Body of pancreas (tissue), 4 donors: Measurements from ENCODE around the gene ZBTB20. TPM values are rescaled to one million over a fixed set of nuclear protein-coding genes. Genes with fewer than 3 reads are reported as not detected.
A peak's percentile ranks its signal among the peaks of the same experiment; 100 is the strongest.

Experiments
- ATAC-seq: fragments of 150-250 bp; one replicate; pipeline ENCODE4 v1.9.1; 2016
- DNase-seq, 4 donors: peaks; one replicate each; pipeline ENCODE4 v3.0.0-alpha.2; 2019
- H3K27ac ChIP-seq, 4 donors: fragments of 200-600 bp; sonication (generic); 1 replicate in 3 of 4; 2 replicates in 1 of 4; pipeline versions ENCODE4 v1.5.1 to v1.6.1; 2016 to 2019; ENCODE audit warnings: mild to moderate bottlenecking in 1 of 4, mixed read lengths in 1 of 4, moderate library complexity in 1 of 4
- H3K27me3 ChIP-seq, 2 donors: fragments of 200-600 bp; sonication (generic); one replicate each; pipeline ENCODE4 v1.6.0; 2016; ENCODE audit warnings: mild to moderate bottlenecking in 1 of 2
- H3K36me3 ChIP-seq, 2 donors: fragments of 200-600 bp; sonication (generic); replicated peaks in 1 of 2; 2 replicates each; pipeline ENCODE4 v1.5.1; 2016; ENCODE audit warnings: low read depth in 2 of 2; ENCODE audit not compliant: insufficient read depth in 1 of 2
- H3K4me1 ChIP-seq: fragments of 200-600 bp; sonication (generic); one replicate; pipeline ENCODE4 v1.6.0; 2016
- H3K4me3 ChIP-seq, 2 donors: fragments of 200-600 bp; sonication (generic); 1 replicate in 1 of 2; 2 replicates in 1 of 2; pipeline ENCODE4 v1.5.1; 2016 to 2019
- H3K9me3 ChIP-seq, 3 donors: fragments of 200-600 bp; sonication (generic); 1 replicate in 2 of 3; 2 replicates in 1 of 3; pipeline ENCODE4 v1.5.1; 2016
- CTCF ChIP-seq, 7 experiments: fragments of 450-650 bp in 4 of 7; fragments of 200-600 bp in 3 of 7; sonication (generic) in 3 of 7; IDR thresholded peaks; one replicate each; pipeline ENCODE4 v1.5.1; 2016 to 2019; ENCODE audit warnings: antibody characterized with exemption in 7 of 7
- POLR2A ChIP-seq, 3 donors: fragments of 450-650 bp; IDR thresholded peaks; one replicate each; pipeline ENCODE4 v1.6.1; 2016; ENCODE audit warnings: antibody characterized with exemption in 3 of 3, mild to moderate bottlenecking in 2 of 3
- WGBS, 2 donors: methylation state at CpG; one replicate each; pipeline ENCODE4 v1.1.5; 2017; 5-methylcytosine and 5-hydroxymethylcytosine counted together
- intact Hi-C: fragments of 100-400 bp; cut with DNase I; formaldehyde crosslinking; loops from one replicate; pipeline ENCODE4 v1.15.1; 2023
- total RNA-seq, 2 donors: library from RNA; depleted of rRNA; stranded (reverse); fragments of >200 nt; gene quantifications; one replicate each; pipeline ENCODE4 v1.1.0, GENCODE V29; 2016

The ZBTB20 gene
- total RNA-seq, 2 donors from 2014 or later: 48.3 to 77.1 TPM

GRCh38 chr3:114417675-114418074 lies 729.4 kb downstream of the ZBTB20 start:
- H3K9me3 ChIP-seq: no peaks in the 10 kb centered on the region
- H3K27ac ChIP-seq: no peak overlapping the region
- 90 to 98% methylated on average over 3 of the region's 3 CpGs for WGBS, 2 donors
- no peaks in the 10 kb centered on the region for H3K27me3 ChIP-seq
- no peak for DNase-seq
- no peak overlapping the region for H3K4me3 ChIP-seq
- ATAC-seq: no peak
- TF ChIP-seq POLR2A (IDR thresholded peaks at IDR 0.05): no peak
- TF ChIP-seq CTCF (IDR thresholded peaks at IDR 0.05): no peak
- peaks cover 21% of the 10 kb centered on the region for H3K4me1 ChIP-seq
- intact Hi-C loops: no loop called here
- no peaks in the 10 kb centered on the region for H3K36me3 ChIP-seq

- H3K9me3 ChIP-seq: no peaks in the 10 kb centered on the region
- H3K36me3 ChIP-seq: no peaks in the 10 kb centered on the region
- ATAC-seq (no peak), DNase-seq (no peak)
- no peaks in the 10 kb centered on the region for H3K27me3 ChIP-seq
- TF ChIP-seq POLR2A (IDR thresholded peaks at IDR 0.05) (no peak), CTCF (IDR thresholded peaks at IDR 0.05) (no peak)
- WGBS, 2 donors: 80 to 87% methylated on average over 5 of the region's 5 CpGs
- H3K4me1 ChIP-seq: peaks cover 24% of the 10 kb centered on the region
- intact Hi-C loops: no loop called here
- H3K4me3 ChIP-seq: no peak overlapping the region
- no peak overlapping the region for H3K27ac ChIP-seq
Measured at GRCh38 chr3:114417265-114417664, 729.8 kb downstream of the ZBTB20 start.

GRCh38 chr3:114411811-114412803 lies 735.0 kb downstream of the ZBTB20 start:
- Histone ChIP-seq H3K9me3 (no peaks in the 10 kb centered on the region), H3K36me3 (no peaks in the 10 kb centered on the region), H3K27me3 (no peaks in the 10 kb centered on the region), H3K27ac (peak overlapping the region in 3 of 4 donors; percentile 2 to 16 (median 15)), H3K4me1 (peaks cover 12% of the 10 kb centered on the region), H3K4me3 (no peak overlapping the region)
- no peak for TF ChIP-seq POLR2A (IDR thresholded peaks at IDR 0.05)
- no peak for TF ChIP-seq CTCF (IDR thresholded peaks at IDR 0.05)
- WGBS, 2 donors: 66 to 71% methylated on average over 9 of the region's 9 CpGs
- intact Hi-C loops: no loop called here
- ATAC-seq (peak; percentile 39), DNase-seq (peak in 2 of 4 donors; percentile 9 to 22)

- Histone ChIP-seq H3K36me3 (no peaks in the 10 kb centered on the region), H3K4me1 (peaks cover 12% of the 10 kb centered on the region), H3K27me3 (no peaks in the 10 kb centered on the region), H3K27ac (peak overlapping the region in 2 of 4 donors; percentile 15 to 68), H3K4me3 (no peak overlapping the region), H3K9me3 (no peaks in the 10 kb centered on the region)
- TF ChIP-seq CTCF (IDR thresholded peaks at IDR 0.05) (no peak), POLR2A (IDR thresholded peaks at IDR 0.05) (no peak)
- WGBS, 2 donors: 80 to 81% methylated on average over 3 of the region's 3 CpGs
- ATAC-seq: no peak
- DNase-seq: no peak
- intact Hi-C loops: no loop called here
Measured at GRCh38 chr3:114411190-114411668, 735.9 kb downstream of the ZBTB20 start.
